DND-41 (cell line): ENCODE measurements around the gene EIF4EBP2.

Experiments
- CTCF ChIP-seq: IDR thresholded peaks from 2 replicates; pipeline ENCODE4 v1.5.1; 2012; ENCODE audit warnings: borderline replicate concordance, low read length, moderate library complexity, mild to moderate bottlenecking; ENCODE audit not compliant: poor library complexity, severe bottlenecking; ENCODE audit errors: extremely low read depth
- EZH2 ChIP-seq: IDR thresholded peaks from 3 replicates; pipeline ENCODE4 v1.6.1; 2012; ENCODE audit warnings: borderline replicate concordance, low read depth, mild to moderate bottlenecking, moderate library complexity, low read length, inconsistent platforms; ENCODE audit not compliant: severe bottlenecking

- TF ChIP-seq CTCF, result no peak
- no peak for TF ChIP-seq EZH2
Observed at GRCh38 chr10:70404787-70405036, 767 bp downstream of the EIF4EBP2 start.
